Nucleus accumbens (tissue), 56 donors: ENCODE data around the gene PPP2R5E.
A peak's percentile ranks its signal among the peaks of the same experiment; 100 is the strongest.

Source experiments
- DNase-seq, 56 donors: peaks; one replicate each; lab custom pipeline; 2025; lab: John Stamatoyannopoulos, UW

Gene PPP2R5E

DNA sequence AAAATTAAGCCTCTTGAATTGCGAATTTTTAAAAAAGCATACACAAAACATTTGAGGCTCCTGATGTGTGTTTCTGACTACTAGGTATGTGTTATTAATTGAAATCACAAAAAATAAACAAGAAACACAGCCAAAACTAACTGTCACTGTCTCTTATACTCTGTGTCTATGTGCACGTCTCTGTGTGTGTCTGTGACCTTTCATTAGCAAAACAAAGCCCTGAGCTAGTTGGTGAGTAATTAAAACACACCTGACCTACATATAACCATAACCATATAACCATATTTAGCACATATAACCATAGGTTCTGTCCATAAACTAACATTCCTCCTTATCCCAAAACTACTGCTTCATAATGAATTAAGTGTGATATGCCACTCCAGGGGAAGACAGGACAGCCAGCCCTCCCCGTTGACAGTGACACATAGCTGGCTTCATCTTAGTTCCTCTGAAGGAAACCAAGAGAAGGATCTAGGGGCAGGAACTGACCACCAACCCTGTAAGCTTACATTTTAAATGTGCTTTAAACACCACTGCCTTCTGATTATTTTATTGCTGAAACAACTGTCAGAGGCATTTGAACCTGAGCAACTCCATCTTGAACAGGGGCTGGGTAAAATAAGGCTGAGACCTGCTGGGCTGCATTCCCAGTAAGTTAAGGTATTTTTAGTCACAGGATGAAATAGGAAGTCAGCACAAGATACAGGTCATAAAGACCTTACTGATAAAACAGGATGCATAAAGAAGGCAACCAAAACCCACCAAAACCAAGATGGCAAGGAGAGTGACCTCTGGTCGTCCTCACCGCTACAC is 106.7 kb downstream of the PPP2R5E start:
- DNase-seq: no peak

DNA sequence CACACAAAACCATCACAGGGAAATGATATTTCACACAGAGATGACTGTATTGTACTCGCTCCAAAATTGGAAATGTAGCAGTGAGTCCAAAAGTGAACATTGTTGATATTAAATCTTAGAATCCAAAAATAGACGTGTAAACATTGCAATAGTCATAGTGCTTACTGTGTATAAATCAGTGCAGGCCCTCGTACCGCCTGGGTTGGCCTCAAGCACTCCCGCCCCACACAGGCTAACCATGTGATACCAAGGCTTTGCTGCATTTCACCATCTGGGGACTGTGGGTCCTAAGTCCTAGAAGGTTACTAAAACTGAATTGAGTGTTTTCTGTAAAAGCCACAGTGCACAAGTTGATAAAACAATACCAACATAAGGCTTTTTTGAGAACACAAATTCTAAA is 107.3 kb downstream of the PPP2R5E start:
- peak in 12 of 56 donors; percentile 2 to 49 (median 22) for DNase-seq

DNA sequence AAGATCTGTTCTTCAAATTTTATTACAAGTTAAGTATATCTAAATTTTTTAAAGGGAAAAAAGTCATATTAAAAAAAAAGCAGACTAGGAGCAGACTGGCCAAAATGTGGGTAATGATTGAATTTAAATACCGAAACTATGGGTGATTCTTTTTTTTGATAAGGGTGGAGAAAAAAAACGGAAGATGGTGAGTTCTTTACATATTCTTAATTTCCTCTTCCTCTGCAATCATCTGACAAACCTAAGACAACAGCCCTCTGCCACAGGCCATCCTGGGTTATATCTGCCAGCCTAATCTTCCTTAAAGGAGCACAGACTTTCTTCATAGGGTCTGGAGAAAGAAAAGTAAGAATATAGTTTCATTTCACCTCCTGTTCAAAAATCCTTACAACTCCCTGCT is 108.0 kb downstream of the PPP2R5E start:
- DNase-seq: no peak

DNA sequence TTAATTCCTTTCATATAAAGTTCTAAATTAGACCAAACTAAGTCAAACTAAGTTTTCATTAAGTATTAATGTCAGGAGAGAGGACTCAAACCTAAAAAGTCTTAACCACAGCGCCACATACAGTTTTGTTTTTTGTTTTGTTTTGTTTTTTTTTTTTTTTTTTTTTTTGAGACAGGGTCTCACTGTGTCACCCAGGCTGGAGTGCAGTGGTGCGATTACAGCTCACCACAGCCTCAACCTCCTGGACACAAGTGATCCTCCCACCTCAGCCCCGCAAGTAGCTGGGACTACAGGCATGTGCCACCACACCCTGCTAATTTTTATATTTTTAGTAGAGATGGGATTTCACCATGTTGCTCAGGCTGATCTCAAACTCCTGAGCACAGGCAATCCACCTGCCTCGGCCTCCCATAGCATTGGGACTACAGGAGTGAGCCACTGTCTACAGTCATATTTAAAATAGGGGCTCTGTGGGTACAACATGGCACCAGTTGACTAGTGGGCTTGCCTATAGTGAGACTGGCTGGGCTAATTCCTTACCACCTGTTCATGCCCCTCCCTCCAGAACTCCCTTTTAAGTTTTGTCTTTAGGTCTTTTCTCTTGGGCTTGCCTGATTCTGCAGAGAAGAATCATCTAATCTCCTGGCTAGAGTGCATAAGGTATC is 110.2 kb downstream of the PPP2R5E start:
- no peak for DNase-seq

DNA sequence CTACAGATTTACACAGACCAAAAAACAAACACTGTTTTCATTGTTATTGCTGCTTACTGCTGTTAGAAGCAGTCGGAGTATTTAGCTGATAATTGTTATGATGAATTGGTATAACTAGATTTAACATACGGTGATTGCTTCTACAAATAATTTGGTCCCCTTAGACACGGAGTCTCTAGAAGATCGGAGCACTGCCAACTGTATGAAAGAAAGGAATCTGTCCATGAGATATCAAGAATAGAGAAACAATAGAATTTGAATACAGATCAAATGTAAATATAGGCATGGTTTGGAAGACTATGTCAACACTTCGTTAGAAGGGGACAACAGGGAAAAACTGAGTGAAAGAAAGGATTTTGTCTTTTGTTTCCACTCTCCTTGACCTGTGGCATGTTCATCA is 110.9 kb downstream of the PPP2R5E start:
- no peak for DNase-seq

DNA sequence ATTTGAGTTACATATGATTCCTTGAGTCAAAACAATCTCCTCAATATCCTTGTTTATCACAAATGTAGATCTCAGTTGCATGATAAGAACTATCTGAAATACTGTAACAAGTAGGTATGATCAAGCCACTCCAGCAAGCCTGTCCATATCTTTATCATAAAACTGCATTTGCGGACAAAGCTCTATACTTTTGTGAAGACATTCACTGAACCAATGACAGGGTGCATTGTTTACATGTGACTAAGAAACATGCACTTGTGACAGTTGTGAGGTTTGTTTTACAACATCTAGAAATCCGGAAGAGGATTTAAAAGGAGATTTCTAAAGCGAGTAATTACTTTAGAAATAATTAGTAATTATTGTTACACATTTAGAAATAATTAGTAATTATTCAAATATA is 111.7 kb downstream of the PPP2R5E start:
- no peak for DNase-seq

DNA sequence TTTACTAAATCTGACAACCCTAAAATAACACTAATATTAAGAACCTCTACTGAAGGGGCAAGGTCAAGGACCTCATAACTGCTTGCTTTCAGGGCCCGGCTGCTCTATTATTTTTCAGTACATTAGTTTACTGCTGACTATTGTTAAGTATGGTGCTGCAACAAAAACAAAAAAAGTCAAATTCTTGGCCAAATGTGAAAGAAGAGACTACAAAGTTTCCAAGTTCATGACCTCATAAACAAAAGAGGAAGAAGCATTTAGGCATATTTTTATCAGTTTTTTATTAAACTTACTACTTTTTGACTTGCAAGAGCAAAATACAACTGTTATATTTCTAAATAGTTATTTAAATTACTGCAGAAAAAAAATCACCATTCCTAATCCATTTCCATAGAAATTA is 114.7 kb downstream of the PPP2R5E start:
- DNase-seq: no peak

DNA sequence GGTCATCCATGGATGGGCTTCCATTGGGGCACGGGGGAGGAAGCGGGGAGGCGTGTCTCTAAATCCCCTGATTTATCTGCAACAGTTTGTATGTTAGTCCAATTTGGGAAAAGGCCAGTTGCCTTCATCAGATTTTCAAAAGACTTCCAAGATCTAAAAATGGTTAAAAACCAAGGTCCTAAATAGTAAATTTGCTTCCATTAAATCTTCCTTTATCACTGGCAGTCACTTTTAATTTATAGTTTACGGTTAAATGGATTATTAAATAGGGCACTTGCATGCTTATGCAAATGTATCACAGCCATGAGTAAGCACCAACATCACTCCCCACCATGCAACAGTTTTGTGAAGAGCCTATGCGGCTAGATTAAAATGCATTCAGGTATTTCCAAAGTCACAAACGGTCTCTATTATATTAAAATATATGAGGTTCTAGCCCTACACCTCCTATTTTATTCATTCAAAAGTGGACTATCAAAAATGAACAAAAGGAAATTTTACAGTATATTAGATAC is 116.3 kb downstream of the PPP2R5E start:
- DNase-seq: no peak

DNA sequence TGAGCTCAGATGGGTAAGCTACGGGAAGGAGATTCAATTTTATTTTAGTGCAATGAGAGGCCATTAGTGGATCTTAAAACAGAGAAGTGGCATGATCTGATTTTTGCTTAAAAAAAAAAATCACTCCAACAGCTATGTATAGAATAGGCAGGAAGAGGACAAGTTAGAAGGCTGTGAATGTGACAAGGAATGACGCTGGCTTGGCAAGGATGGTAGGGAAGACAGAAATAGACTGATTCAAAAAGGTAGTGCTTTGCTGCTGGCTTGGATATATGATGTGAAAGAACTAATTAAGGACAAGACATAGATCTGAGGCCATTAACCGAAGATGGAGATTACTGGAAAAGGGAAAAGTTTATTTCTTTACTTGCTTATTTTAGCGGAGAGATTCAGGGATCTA is 119.3 kb downstream of the PPP2R5E start:
- DNase-seq: no peak

DNA sequence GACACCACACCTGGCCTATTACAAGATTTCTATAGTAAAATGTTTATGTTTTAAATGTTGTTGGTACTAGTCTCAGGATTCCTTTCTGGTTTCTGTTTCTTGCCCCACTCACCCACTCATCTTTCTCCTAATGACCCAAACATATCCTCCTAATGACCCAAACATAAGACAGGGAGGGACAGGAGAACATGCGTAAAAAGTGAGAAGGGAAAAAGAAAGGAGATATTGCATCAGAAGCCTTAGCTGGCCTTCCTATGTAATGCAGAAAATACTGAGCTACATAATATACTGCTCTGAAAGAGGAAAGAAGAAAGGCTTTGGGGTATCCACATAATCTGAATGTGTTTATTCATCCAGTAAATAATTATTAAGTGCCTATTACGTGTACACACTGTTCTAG is 119.8 kb downstream of the PPP2R5E start:
- no peak for DNase-seq

DNA sequence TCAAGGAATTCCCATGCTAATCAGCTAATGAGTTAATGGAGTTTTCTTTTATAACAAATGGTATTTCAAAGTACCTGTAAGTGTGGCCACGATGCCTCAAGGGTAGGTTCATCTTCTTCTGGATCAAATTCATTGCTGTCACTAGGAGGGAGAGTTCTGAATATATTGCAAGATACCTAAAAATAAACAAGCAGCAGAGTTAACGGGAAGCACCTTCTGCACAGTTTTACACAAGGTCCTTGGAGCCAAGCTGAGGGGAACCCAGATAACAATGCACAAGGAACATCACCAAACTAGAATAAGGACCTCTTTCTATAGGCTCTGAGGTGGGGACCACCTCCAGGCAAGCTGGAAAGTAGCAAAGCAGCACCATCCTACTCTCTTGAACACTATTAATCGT is 121.3 kb downstream of the PPP2R5E start:
- DNase-seq: no peak

DNA sequence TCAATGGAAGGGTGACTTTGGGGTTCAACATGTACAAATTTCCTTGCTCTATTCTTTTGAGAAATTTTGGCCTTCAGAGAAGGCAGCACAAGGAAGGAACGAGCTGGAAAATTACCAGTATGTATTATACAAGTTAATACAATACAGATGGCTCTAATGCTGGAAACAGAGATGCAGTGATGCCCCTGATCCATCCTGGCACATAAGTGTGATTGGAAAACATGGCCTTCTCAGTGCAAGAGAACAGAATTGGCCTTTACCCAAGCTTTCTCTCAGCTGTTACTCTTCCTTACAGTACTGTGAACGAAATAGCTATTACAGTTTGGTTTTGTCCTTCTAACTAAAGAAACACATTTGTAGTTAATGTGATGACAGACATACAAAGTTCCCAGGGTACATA is 122.0 kb downstream of the PPP2R5E start:
- DNase-seq: no peak

DNA sequence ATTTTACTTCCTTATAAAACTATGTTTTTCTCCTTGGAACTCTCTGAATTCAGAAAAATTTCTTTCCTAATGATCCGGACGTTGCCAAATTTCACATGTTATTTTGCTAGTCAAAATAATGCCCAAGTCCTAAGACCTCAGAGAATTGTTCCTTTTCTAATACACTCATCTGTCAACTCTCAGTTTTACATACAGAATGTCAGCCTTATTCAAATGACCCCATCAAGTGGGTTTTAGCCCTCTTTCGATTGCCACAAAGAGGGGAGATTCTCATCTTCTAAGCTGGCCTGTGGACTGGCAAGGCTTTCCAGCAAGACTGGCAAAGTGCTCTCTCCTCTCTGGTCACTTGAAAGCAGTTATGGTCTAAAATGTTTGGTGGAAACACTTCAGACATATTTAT is 125.2 kb downstream of the PPP2R5E start:
- no peak for DNase-seq

DNA sequence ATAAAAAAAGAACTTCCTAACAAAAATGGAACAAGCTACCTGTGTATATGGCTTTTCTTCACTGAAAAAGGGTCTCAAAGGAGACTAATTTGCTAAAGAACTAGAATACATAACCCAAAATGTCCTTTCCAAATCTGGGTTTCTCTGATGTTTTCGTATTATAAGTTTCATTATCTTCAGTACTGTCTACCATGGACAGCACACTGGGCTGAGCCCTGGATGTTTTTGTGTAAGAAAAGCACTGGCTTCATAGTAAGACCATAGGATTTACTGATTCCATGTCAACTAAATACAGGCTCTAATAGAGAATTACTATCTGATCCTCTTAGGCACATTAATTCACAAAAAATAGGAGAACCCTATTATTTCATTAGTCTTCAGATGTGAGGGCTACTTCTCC is 130.2 kb downstream of the PPP2R5E start:
- no peak for DNase-seq

DNA sequence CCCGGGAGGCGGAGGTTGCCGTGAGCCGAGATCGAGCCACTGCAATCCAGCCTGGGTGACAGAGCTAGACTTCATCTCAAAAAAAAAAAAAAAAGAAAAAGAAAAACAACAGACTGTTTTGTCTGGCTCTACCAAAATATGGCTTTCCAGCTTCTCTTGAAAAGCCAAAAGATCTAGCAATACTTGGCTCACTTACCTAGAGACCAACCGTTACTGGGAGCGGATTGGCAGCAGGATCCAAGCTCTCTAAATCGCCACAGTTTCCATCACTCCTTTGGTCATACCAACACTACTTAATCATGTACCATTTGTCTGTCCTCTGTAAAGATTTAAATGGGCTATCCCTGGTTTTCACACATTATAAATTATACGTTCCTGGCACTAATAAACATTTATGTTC is 136.8 kb downstream of the PPP2R5E start:
- no peak for DNase-seq

DNA sequence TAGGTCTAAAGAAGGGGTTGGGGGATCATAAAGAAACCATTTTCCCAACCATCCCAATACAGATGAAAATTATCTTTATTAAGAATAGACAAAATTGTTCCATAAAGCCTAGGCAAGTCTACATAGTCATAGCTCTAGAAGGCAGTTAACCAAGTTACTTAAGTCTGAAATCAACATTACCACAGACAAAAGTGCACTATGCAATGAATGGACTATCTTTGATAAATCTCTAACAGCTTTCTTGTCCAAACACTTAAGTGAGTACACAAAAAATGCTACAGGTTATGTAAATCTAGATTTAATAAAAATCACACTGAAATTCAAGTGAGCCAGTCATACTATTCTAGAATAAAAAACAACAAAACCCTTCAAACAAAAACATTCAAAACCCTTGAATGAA is 137.5 kb downstream of the PPP2R5E start:
- DNase-seq: no peak

DNA sequence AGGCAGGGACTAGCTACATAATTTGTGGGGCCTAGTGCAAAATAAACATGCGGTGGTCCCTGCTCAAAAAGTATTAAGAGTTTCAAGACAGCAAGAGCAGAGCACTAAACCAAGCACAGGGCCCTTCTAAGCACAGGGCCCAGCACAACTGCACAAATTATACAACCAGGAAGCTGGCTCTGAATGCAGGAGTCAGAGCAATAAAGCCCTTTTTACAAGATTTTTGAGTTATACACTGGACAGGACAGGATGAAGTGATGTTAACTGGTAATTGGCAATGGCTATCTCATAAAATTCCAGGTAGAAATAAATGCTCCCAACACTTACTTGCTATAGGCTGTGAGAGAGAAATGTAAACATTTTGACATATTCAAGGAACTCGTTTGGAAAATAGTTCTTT is 138.3 kb downstream of the PPP2R5E start:
- DNase-seq: no peak

DNA sequence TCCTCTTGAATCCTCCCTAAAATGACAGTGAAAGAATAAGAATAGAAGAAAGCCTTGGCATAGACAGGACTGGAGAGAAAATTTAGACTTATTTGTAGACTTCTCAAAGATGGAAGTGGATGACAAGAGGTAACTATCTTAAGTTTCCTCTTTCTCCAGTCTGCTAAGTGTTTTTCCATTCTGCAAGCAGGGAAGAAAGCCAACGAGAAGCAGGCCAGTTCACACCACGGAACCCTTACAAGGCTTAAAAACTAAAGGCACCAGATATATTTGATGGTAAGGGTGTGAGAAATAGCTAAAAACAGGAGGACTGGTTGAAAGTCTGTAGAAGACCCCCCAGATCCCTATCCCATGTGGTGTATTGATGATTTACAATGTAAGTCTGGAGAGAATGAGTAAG is 141.5 kb downstream of the PPP2R5E start:
- DNase-seq: no peak

DNA sequence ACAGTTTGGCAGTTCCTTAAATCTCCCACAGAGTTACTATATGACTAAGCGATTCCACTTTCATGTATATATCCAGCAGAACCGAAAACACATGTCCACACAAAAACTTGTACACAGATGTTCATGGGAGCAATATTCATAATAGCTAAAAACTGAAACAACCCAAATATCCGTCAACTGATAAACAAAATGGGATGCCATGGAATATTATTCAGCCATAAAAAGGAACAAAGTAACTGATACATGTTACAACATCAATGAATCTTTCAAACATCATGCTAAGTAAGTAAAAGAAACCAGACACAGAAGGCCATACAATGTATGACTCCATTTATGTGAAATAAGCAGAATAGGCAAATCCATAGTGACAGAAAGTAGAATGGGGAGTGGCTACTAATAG is 144.2 kb downstream of the PPP2R5E start:
- DNase-seq: no peak

DNA sequence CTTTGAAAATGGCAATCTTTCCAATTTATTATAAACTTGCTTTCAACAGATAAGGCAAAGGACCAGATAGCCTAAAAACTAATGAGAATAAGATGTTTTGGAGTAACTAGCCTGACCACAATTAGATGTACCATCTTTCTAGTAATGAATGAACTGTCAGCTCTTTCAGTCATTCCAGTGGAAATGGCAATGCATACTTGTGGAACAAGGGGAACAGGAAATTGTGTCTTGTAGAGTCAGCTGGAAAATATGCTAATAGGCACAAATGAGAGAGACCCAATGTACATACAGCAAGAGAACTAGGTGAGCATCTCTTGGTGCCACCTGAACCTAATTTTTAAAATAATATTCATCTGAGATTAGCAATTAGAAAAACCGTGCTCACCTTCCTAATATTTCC is 148.3 kb downstream of the PPP2R5E start:
- DNase-seq: no peak

DNA sequence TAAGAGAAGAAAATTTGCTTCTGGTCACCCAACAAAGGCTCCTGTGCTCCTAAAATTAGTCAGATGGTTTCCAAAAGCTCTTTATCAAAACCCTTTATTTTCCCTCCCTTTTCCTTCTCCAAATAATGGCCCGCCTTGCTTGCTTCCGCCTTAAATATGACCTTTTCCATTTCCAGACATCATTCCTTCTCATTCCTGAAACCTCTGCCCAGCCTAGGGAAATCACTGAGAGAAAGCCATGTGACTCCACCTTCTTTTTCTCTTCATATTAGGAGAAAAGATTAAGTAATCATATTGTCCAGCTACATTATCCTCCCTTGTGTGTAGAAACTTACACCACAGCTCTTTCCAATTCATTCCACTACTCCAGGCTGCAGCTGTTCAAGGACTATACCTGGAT is 148.7 kb downstream of the PPP2R5E start:
- no peak for DNase-seq

DNA sequence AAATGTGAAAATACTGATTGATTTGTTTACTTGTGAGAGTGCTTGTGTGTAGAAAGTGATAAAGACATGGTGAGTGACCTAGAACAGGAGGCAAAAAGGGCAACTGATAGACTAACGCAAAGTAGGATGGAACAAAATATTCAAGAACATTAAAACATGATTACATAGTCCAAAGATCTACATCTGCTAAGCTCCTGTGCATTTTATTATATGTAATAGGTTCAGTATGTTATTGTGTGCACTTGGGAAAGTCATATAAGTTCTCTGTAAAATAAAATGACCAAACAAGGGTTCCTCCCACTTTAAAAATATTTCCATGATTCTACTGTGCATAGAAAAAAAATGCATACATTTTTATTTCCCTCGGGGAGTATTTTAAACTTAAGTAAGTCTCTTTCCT is 150.2 kb downstream of the PPP2R5E start:
- no peak for DNase-seq
